Loucy (cell line): ENCODE data around the gene TNKS1BP1.

ENCODE experiments used
- CTCF ChIP-seq: fragments of 200-600 bp; sonication (generic); conservative IDR thresholded peaks from 2 replicates; pipeline ENCODE4 v1.5.1; 2014; ENCODE audit warnings: mild to moderate bottlenecking, antibody characterized with exemption, low read length
- EZH2phosphoT487 ChIP-seq: fragments of 200-600 bp; IDR thresholded peaks from 2 replicates; pipeline ENCODE4 v1.6.1; 2018; ENCODE audit warnings: antibody characterized with exemption, mild to moderate bottlenecking, moderate library complexity, borderline replicate concordance

- TF ChIP-seq CTCF (no peak), EZH2phosphoT487 (no peak)
These were observed 34.2 kb upstream of the TNKS1BP1 start for GRCh38 chr11:57358991-57359390.
